ENCODE data around the gene ZNF626. TPM values are rescaled to one million over a fixed set of nuclear protein-coding genes. Genes with fewer than 3 reads are reported as not detected.
"Not testable (repeated sequence)": the region's sequence is repeated elsewhere in the genome, so short reads cannot be mapped to it uniquely, and the experiment has no call there.

The ZNF626 gene
- total RNA-seq (2014; rRNA removed; shearing (Covaris generic)): 10.9 and 14.0 TPM in 2 replicates

DNA sequence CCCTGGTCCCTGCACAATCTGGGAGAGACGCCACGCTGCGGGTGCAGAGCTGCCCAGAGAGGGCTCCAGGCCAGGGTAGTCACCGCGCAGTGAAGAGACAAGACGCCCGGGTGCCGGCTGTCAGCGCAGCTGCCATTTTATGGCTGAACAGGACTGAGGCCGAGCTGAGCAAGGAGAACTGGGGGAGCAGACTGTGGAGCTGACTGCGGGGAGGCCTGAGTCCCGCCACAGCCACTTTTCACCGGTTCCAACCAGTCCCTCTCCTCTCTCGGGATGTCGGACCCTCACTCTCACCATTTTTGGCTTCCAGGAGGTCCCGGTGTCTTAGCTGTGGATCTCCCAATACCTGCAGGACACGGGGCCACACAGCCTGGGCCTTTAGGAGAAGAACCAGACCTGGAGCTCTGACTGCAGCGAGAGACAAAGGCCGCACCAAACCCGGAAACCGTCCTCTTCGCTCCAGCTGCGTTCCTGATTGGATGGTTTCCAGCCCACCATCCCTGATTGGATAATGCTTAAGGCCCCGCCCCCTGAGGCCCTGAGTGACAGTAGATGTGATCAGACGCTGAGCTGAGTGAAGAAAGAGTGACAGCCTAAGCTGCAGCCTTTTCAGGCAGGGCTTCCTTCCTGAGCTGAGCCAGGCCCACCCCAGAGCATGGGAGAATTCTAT, at the start of gene ZNF626:
ZNF626 (minus strand) TSS at position 422 of the 670 bp plus-strand sequence; CDS start at position 297, 125 bp downstream.
- peak; percentile 95 for DNase-seq (ENCODE audit: low read depth)

DNA sequence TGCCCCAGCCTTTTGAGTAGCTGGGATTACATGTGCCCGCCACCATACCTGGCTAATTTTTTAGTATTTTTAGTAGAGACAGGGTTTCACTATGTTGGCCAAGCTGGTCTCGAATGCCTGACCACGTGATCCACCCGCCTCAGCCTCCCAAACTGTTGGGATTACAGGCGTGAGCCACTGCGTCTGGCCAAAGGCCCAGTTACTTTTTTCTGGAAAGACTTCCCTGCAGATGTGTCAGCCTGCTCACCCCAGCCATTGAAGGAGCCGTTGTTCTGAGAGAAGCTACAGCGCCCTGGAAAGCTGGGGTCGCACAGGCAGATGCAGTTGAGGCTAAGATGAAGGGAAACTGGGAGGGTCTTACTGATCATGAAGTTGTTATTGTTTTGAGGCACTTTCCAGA, 7.9 kb upstream of the ZNF626 start:
- DNase-seq (ENCODE audit: low read depth): peak; percentile 4

- no peak for DNase-seq (ENCODE audit: low read depth)
These were observed 5.9 kb upstream of the ZNF626 start for GRCh38 chr19:20667281-20667680.

DNA sequence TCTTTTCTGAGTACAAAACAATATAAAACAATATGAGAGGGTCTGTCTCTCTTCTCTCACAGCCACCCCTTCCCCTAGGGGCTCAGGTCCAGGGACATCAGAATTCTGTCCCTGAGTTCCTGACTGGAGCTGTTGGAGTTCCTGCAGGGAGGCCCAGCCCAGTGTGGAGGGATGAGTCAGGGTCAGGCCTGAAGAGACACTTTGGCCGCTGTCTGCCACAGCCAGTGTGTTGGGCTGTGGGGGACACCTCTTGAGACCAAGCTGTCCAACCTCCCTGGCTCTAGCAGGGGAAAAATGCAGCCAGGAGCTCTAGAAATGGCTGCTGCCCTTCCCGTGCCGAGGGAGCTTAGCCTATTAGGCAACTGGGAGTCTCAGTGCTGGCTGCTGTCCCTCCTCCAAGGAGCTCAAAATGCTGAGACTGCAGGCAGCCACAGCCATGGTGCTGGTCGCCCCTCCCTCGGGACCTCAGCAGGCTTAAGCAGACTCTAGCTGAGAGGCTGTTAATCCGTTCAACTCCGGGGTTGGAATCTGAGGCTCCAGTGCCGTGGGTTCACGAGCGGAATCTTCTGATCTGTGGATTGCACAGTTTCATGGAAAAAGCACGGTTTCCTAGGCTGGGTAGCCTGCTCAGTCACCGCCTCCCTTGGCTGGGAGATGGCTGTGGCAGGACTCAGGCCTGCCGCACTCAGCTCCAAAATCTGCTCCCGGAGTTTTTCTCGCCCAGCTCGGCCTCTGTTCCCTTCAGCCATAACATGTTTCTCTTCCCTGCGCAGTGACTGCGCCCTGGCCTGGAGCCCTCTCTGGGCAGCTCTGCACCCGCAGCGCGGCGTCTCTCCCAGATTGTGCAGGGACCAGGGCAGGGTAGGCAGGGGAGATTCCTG, 3.8 kb upstream of the ZNF626 start:
- peak; percentile 16 for DNase-seq (ENCODE audit: low read depth)

DNA sequence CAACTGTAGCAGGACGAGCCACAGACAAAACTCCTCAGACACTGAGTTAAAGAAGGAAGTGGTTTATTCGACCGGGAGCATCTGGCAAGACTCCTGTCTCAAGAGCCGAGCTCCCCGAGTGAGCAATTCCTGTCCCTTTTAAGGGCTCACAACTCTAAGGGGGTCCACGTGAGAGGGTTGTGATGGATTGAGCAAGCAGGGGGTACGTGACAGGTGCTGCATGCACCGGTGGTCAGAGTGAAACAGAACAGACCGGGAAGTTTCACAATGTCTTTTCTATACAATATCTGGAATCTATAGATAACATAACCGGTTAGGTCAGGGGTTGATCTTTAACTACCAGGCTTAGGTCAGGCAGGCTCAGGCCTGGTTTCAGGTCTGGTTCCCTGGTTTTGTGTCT, 3.1 kb upstream of the ZNF626 start:
- DNase-seq (ENCODE audit: low read depth): not testable (repeated sequence)

- DNase-seq (ENCODE audit: low read depth): no peak
These were observed 1.2 kb upstream of the ZNF626 start for GRCh38 chr19:20662421-20663105.

DNA sequence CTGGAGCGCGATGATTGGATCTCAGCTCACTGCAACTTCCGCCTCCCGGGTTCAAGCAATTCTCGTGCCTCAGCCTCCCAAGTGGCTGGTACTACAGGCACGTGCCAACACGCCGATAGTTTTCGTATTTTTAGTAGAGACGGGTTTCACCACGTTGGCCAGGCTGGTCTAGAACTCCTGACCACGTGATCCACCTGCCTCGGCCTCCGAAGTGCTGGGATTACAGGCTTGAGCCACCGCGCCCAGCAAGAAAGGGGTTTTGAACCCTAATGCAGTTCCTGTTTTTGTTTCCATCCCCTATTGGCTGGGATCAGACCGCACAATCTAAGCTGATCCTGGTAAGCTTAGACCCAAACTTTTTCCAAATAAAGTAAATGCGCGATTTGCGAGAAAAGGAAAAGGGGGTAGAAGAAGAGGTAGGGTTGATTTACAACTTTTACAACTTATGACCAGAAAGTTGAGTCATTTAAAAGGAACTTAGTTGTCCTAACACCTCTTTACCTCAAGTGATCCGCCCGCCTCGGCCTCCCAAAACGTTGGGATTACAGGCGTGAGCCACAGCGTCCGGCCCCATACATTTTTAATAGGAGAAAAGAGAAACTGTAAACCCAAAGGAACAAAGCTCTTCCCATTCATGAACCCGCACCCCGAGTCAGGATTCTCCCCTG, 764 bp downstream of the ZNF626 start:
- DNase-seq (ENCODE audit: low read depth): peak; percentile 24

DNA sequence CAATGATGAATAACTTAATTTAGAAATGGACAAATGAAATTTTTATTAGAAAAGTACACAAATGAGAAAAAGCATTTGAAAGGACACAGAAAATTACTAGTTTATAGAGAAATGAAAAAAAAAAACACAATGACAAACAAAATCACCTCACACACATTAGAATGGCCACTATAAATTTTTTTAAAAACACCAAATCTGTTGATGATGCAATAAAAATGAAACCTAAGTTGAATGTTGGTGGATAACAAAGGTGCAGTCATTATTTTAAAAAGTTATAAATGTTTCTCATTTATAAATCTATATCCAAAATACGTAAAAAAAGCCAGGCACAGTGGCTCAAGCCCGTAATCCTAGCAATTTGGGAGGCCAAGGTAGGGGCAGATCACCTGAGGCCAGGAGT, 20.8 kb downstream of the ZNF626 start:
- DNase-seq (ENCODE audit: low read depth): no peak

GRCh38 chr19:20640023-20640422, 21.3 kb downstream of the ZNF626 start:
- DNase-seq (ENCODE audit: low read depth): no peak

DNA sequence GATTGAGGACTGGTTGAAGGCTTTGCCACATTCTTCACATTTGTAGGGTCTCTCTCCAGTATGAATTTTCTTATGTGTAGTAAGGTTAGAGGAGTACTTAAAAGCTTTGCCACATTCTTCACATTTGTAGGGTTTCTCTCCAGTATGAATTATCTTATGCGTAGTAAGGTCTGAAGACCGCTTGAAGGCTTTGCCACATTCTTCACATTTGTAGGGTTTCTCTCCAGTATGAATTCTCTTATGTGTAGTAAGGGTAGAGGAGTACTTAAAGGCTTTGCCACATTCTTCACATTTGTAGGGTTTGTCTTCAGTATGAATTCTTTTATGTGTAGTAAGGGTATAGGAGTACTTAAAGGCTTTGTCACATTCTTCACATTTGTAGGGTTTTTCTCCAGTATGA, 36.8 kb downstream of the ZNF626 start:
- DNase-seq (ENCODE audit: low read depth): not testable (repeated sequence)

- no peak for DNase-seq (ENCODE audit: low read depth)
These were observed 45.3 kb downstream of the ZNF626 start for GRCh38 chr19:20616071-20616470.

GRCh38 chr19:20614971-20615370, 46.4 kb downstream of the ZNF626 start:
- DNase-seq (ENCODE audit: low read depth): not testable (repeated sequence)

GRCh38 chr19:20612711-20613316, 48.6 kb downstream of the ZNF626 start:
- peak; percentile 19 for DNase-seq (ENCODE audit: low read depth)

DNA sequence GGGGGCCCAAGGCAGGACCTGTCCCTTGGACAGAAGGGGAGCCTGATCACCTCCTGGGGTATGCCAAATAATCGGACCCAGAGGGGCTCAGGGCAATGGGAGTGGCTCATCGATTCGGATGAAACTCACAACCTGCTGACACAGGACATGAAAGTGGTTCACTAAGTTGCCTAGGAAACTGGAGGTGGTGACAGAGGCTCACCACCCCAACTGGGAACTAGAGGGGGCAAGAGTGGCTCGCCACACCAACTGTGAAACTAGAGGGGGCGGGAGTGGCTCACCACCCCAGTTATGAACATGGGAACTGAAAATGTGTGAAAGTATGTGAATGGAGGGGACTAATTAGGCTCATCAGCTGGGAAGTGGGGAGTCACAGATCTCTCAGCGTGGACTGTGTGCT, 49.5 kb downstream of the ZNF626 start:
- no peak for DNase-seq (ENCODE audit: low read depth)

DNA sequence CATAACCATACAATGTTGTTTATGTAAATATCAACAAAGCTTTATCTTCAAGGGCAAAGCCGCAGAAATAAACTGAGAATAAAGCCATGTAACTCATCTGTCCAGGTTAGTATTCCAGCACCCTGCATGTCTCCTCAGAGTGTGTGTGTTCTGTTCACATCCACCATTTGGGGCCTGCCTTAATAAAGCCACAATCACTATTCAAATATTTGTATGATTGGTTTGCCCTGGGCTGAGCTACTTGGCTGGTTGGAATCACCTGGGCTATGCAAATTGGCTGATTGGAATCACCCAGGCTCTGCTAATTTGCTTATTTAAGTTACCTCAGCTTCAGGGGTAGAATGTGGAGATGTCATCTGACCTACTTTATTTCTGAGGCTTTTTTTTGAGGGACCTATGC, 53.4 kb downstream of the ZNF626 start:
- no peak for DNase-seq (ENCODE audit: low read depth)

Other genes starting within 250 kb of the ZNF626 start
- gene ZNF737, start 95.8 kb downstream of the ZNF626 start, total RNA-seq (2014; rRNA removed; shearing (Covaris generic)): 5.0 and 5.9 TPM in 2 replicates
- 2.2 and 5.2 TPM in 2 replicates for gene ZNF66, start 114.7 kb upstream of the ZNF626 start, total RNA-seq (2014; rRNA removed; shearing (Covaris generic))